ENCODE data around the gene CLCN6.

Gene CLCN6

DNA sequence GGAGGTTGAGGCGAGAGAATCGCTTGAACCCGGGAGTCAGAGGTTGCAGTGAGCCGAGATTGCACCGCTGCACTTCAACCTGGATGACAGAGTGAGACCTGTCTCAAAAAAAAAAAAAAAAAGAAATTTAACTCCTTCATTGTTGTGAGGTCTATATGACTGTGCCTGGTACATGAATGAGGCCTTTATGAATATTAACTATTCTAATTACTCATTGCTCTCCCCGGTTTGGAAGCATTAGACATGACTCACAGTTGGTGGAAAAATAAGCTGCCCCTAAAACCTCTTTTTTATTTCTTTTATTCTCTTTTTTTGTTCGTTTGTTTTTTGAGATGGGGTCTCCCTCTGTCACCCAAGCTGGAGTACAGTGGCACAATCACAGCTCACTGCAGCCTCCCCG lies 49.4 kb downstream of the CLCN6 start:
- TF ChIP-seq, protein P1, sequence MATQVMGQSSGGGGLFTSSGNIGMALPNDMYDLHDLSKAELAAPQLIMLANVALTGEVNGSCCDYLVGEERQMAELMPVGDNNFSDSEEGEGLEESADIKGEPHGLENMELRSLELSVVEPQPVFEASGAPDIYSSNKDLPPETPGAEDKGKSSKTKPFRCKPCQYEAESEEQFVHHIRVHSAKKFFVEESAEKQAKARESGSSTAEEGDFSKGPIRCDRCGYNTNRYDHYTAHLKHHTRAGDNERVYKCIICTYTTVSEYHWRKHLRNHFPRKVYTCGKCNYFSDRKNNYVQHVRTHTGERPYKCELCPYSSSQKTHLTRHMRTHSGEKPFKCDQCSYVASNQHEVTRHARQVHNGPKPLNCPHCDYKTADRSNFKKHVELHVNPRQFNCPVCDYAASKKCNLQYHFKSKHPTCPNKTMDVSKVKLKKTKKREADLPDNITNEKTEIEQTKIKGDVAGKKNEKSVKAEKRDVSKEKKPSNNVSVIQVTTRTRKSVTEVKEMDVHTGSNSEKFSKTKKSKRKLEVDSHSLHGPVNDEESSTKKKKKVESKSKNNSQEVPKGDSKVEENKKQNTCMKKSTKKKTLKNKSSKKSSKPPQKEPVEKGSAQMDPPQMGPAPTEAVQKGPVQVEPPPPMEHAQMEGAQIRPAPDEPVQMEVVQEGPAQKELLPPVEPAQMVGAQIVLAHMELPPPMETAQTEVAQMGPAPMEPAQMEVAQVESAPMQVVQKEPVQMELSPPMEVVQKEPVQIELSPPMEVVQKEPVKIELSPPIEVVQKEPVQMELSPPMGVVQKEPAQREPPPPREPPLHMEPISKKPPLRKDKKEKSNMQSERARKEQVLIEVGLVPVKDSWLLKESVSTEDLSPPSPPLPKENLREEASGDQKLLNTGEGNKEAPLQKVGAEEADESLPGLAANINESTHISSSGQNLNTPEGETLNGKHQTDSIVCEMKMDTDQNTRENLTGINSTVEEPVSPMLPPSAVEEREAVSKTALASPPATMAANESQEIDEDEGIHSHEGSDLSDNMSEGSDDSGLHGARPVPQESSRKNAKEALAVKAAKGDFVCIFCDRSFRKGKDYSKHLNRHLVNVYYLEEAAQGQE (IDR thresholded peaks at IDR 0.05; ENCODE audit: low read depth), result no peak
- TF ChIP-seq FOXM1 (IDR thresholded peaks at IDR 0.05; ENCODE audit: borderline replicate concordance, low read depth) (no peak), RAD21 (IDR thresholded peaks at IDR 0.05; ENCODE audit: low read depth) (no peak), TCF12 (IDR thresholded peaks at IDR 0.05; ENCODE audit: low read depth) (no peak), NFIC (IDR thresholded peaks at IDR 0.05) (no peak), CEBPB (IDR thresholded peaks at IDR 0.05) (no peak), EP300 (IDR thresholded peaks at IDR 0.05; ENCODE audit: borderline replicate concordance) (no peak), TEAD4 (IDR thresholded peaks at IDR 0.05) (no peak), YY1 (IDR thresholded peaks at IDR 0.05; ENCODE audit: low read depth) (no peak), ZBTB7A (IDR thresholded peaks at IDR 0.05; ENCODE audit: low read depth) (no peak), EGR1 (IDR thresholded peaks at IDR 0.05) (no peak), TAF1 (IDR thresholded peaks at IDR 0.05; ENCODE audit: low read depth) (no peak), CREB1 (IDR thresholded peaks at IDR 0.05; ENCODE audit: low read depth) (no peak)
- TF ChIP-seq, protein P2, sequence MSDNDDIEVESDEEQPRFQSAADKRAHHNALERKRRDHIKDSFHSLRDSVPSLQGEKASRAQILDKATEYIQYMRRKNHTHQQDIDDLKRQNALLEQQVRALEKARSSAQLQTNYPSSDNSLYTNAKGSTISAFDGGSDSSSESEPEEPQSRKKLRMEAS (IDR thresholded peaks at IDR 0.05), result no peak
- TF ChIP-seq, protein P3, sequence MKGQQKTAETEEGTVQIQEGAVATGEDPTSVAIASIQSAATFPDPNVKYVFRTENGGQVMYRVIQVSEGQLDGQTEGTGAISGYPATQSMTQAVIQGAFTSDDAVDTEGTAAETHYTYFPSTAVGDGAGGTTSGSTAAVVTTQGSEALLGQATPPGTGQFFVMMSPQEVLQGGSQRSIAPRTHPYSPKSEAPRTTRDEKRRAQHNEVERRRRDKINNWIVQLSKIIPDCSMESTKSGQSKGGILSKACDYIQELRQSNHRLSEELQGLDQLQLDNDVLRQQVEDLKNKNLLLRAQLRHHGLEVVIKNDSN (IDR thresholded peaks at IDR 0.05), result no peak

DNA sequence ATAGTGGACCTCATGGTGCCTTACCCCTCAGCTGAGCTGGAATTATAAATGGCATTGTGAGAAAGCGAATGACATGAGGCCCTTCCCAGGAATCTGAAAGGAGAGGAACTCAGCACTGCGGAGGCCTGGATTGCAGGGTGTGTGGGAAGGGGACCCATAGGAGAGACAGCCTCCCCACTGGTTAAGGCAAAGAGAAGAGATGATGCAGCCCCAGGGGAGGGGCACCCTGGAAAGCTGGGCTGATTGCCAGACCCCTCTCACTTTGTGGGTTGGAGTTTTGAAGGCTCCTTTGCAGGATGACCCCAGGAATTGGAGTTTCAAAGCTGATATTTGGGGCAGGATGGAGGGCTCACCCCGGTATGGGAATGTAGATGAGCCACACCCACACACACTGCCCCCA lies 50.7 kb downstream of the CLCN6 start:
- TF ChIP-seq CEBPB (IDR thresholded peaks at IDR 0.05), result no peak
- TF ChIP-seq, protein P1 (IDR thresholded peaks at IDR 0.05; ENCODE audit: low read depth), result no peak
- no peak for TF ChIP-seq CREB1 (IDR thresholded peaks at IDR 0.05; ENCODE audit: low read depth)
- TF ChIP-seq TCF12 (IDR thresholded peaks at IDR 0.05; ENCODE audit: low read depth), result no peak
- TF ChIP-seq NFIC (IDR thresholded peaks at IDR 0.05), result no peak
- TF ChIP-seq TEAD4 (IDR thresholded peaks at IDR 0.05), result no peak
- TF ChIP-seq EGR1 (IDR thresholded peaks at IDR 0.05), result no peak
- no peak for TF ChIP-seq TAF1 (IDR thresholded peaks at IDR 0.05; ENCODE audit: low read depth)
- TF ChIP-seq RAD21 (IDR thresholded peaks at IDR 0.05; ENCODE audit: low read depth), result no peak
- TF ChIP-seq, protein P2 (IDR thresholded peaks at IDR 0.05), result no peak
- no peak for TF ChIP-seq EP300 (IDR thresholded peaks at IDR 0.05; ENCODE audit: borderline replicate concordance)
- TF ChIP-seq, protein P3 (IDR thresholded peaks at IDR 0.05), result no peak
- no peak for TF ChIP-seq YY1 (IDR thresholded peaks at IDR 0.05; ENCODE audit: low read depth)
- TF ChIP-seq FOXM1 (IDR thresholded peaks at IDR 0.05; ENCODE audit: borderline replicate concordance, low read depth), result no peak
- TF ChIP-seq ZBTB7A (IDR thresholded peaks at IDR 0.05; ENCODE audit: low read depth), result no peak

DNA sequence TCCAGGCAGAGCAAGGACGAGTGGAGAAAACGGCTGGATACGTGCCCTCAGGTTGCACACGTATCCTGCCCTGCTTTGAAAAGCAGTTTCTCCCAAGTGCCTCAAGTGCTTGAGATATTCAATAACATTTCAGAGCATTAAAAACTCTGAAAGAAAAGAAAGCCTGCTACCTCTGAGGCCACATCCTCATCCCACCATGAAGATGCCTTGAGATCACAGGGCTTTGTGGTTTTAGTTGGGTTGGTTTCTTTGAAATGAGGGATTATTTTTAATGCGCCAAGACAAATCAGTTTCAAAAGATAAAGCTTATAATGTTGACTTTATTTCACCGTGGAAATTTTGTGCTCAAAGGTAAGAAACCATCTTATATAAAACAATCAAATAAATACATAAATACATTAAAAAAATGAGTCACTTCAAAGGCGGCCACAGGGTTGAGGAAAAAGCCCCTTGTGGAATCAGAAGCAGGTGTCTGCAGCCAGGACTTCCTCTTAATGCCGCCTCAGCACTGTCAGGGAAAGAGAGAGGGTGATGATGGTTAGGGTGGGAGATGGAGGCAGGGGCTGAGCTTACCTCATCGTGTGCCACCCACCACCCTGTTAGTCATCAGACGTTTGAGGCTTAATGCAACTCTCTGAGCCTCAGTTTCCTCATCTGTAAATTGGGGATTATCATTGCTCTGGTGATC lies 51.3 kb downstream of the CLCN6 start:
- TF ChIP-seq FOXM1 (IDR thresholded peaks at IDR 0.05; ENCODE audit: borderline replicate concordance, low read depth) (no peak), TAF1 (IDR thresholded peaks at IDR 0.05; ENCODE audit: low read depth) (no peak), EP300 (IDR thresholded peaks at IDR 0.05; ENCODE audit: borderline replicate concordance) (no peak), RAD21 (IDR thresholded peaks at IDR 0.05; ENCODE audit: low read depth) (no peak), TCF12 (IDR thresholded peaks at IDR 0.05; ENCODE audit: low read depth) (no peak), NFIC (IDR thresholded peaks at IDR 0.05) (no peak), ZBTB7A (IDR thresholded peaks at IDR 0.05; ENCODE audit: low read depth) (no peak), CREB1 (IDR thresholded peaks at IDR 0.05; ENCODE audit: low read depth) (no peak)
- TF ChIP-seq, protein P1 (IDR thresholded peaks at IDR 0.05; ENCODE audit: low read depth), result no peak
- TF ChIP-seq, protein P3 (IDR thresholded peaks at IDR 0.05), result no peak
- TF ChIP-seq, protein P2 (IDR thresholded peaks at IDR 0.05), result no peak

Data from Ishikawa (cell line).